K562 (cell line): Measurements from ENCODE around the gene COX20. TPM values are rescaled to one million over a fixed set of nuclear protein-coding genes. Genes with fewer than 3 reads are reported as not detected.

ENCODE experiments used
- ARID1B ChIP-seq: fragments of 450-650 bp; IDR thresholded peaks from 2 replicates; pipeline ENCODE4 v1.6.1; 2016; ENCODE audit warnings: antibody characterized with exemption, mild to moderate bottlenecking, inconsistent platforms
- ATF2 ChIP-seq: sonication (generic); formaldehyde crosslinking; IDR thresholded peaks from 2 replicates; pipeline ENCODE4 v1.8.1; 2022; ENCODE audit warnings: missing genetic modification reagents
- BRD9 ChIP-seq: fragments of 450-650 bp; IDR thresholded peaks from 2 replicates; pipeline ENCODE4 v1.6.1; 2018; ENCODE audit warnings: low read depth; ENCODE audit not compliant: partially characterized antibody
- BRF1 ChIP-seq: IDR thresholded peaks from 3 replicates; pipeline ENCODE4 v1.6.1; 2011; ENCODE audit warnings: borderline replicate concordance, mild to moderate bottlenecking; ENCODE audit not compliant: insufficient read length; ENCODE audit errors: extremely low read depth
- E4F1 ChIP-seq: fragments of 250-450 bp; sonication (Bioruptor Pico); IDR thresholded peaks from 2 replicates; pipeline ENCODE4 v1.5.0; 2021; ENCODE audit warnings: mild to moderate bottlenecking, borderline replicate concordance
- ID3 ChIP-seq, 2 experiments: fragments of 250-450 bp in 1 of 2; fragments of 450-650 bp in 1 of 2; sonication (Bioruptor Pico) in 1 of 2; IDR thresholded peaks; 2 replicates each; pipeline versions ENCODE4 v1.6.1 to v1.8.0; 2016 to 2021; ENCODE audit warnings: mild to moderate bottlenecking in 2 of 2, moderate library complexity in 2 of 2, missing compliant biosample characterization in 1 of 2, missing genetic modification characterization in 1 of 2
- ILF3 ChIP-seq: fragments of 450-650 bp; IDR thresholded peaks from 2 replicates; pipeline ENCODE4 v1.6.1; 2018; ENCODE audit warnings: antibody characterized with exemption, mild to moderate bottlenecking, moderate library complexity, borderline replicate concordance
- KDM5B ChIP-seq: fragments of 200-600 bp; sonication (generic); IDR thresholded peaks from 2 replicates; pipeline ENCODE4 v1.6.1; 2012; ENCODE audit warnings: low read depth, mild to moderate bottlenecking, moderate library complexity, low read length, control low read depth, inconsistent platforms; ENCODE audit not compliant: insufficient replicate concordance
- KLF10 ChIP-seq: fragments of 250-450 bp; sonication (Bioruptor Pico); IDR thresholded peaks from 2 replicates; pipeline ENCODE4 v1.6.1; 2021; ENCODE audit warnings: matching md5 sums
- NR1H2 ChIP-seq: sonication (generic); formaldehyde crosslinking; IDR thresholded peaks from 2 replicates; pipeline ENCODE4 v1.4.0; 2020; ENCODE audit warnings: mild to moderate bottlenecking, missing genetic modification reagents
- PTTG1 ChIP-seq: fragments of 450-650 bp; IDR thresholded peaks from 2 replicates; pipeline ENCODE4 v1.6.1; 2016; ENCODE audit warnings: low read depth, mild to moderate bottlenecking, missing genetic modification characterization, missing compliant biosample characterization
- RAD21 ChIP-seq, 2 experiments: fragments of 250-450 bp in 1 of 2; fragments of 450-650 bp in 1 of 2; sonication (Bioruptor Pico) in 1 of 2; formaldehyde crosslinking in 1 of 2; IDR thresholded peaks in 1 of 2; conservative IDR thresholded peaks in 1 of 2; 2 replicates each; pipeline versions ENCODE4 v1.4.0 to v1.8.0; 2020 to 2022; ENCODE audit warnings: mild to moderate bottlenecking in 2 of 2, moderate library complexity in 1 of 2
- UBTF ChIP-seq, 2 experiments: IDR thresholded peaks; 2 replicates each; pipeline ENCODE4 v1.6.1; 2012; ENCODE audit warnings: improper control_type of control experiment in 2 of 2, low read depth in 2 of 2, low read length in 2 of 2, borderline replicate concordance in 1 of 2
- ZBED1 ChIP-seq: IDR thresholded peaks from 2 replicates; pipeline ENCODE4 v1.6.1; 2014
- ZFP30 ChIP-seq: fragments of 250-450 bp; sonication (Bioruptor Pico); IDR thresholded peaks from 2 replicates; pipeline ENCODE4 v1.8.0; 2022; ENCODE audit warnings: moderate library complexity, mild to moderate bottlenecking, inconsistent platforms, borderline replicate concordance
- ZNF311 ChIP-seq: fragments of 250-450 bp; sonication (Bioruptor Pico); IDR thresholded peaks from 2 replicates; pipeline ENCODE4 v1.4.0; 2020; ENCODE audit warnings: mild to moderate bottlenecking, moderate library complexity
- ZNF830 ChIP-seq: fragments of 250-450 bp; sonication (Bioruptor Pico); IDR thresholded peaks from 2 replicates; pipeline ENCODE4 v1.5.0; 2021; ENCODE audit warnings: mild to moderate bottlenecking
- ZSCAN32 ChIP-seq: fragments of 450-650 bp; formaldehyde crosslinking; IDR thresholded peaks from 2 replicates; pipeline ENCODE4 v1.4.0; 2020; ENCODE audit warnings: mild to moderate bottlenecking, moderate library complexity
- polyA plus RNA-seq, 8 experiments: library from polyadenylated mRNA; depleted of rRNA in 4 of 8; stranded (reverse) in 5 of 8; unstranded in 3 of 8; fragments of >200 nt; fragmentation: Nextera tagmentation in 2 of 8; fragmentation: Illumina TruSeq in 1 of 8; extraction: Ambion mirVana in 2 of 8; extraction: Trizol in 1 of 8; gene quantifications; 2 replicates each; pipeline versions ENCODE4 v1.2.1 to v1.2.3, GENCODE V29; 2011 to 2014; ENCODE audit warnings: inconsistent platforms in 1 of 8, missing spikeins in 1 of 8
- total RNA-seq, 7 experiments: library from RNA; depleted of rRNA in 6 of 7; stranded (reverse); fragments of >200 nt in 6 of 7; fragmentation: Illumina TruSeq in 2 of 7; extraction: Trizol in 2 of 7; gene quantifications; 2 replicates each; pipeline versions ENCODE4 v1.2.1 to v1.2.3, GENCODE V29; 2011 to 2021; ENCODE audit warnings: low replicate concordance in 1 of 7
- TF ChIP-seq, protein P1 (sequence below): fragments of 450-650 bp; IDR thresholded peaks from 2 replicates; pipeline ENCODE4 v1.6.1; 2016; ENCODE audit warnings: borderline replicate concordance

The COX20 gene
- total and polyA plus RNA-seq, 9 of the 15 experiments (the other 6 are each of a cell fraction or from before 2014, with no cell fraction given) = 41.5 to 192 (median 84.3) TPM

- 0 out of 2 replicates have a peak, but pooled peaks have one; percentile 62 for TF ChIP-seq E4F1 (CRISPR knock-in tag)
- TF ChIP-seq UBTF (IDR thresholded peaks at IDR 0.05; ENCODE audit: borderline replicate concordance in 1 of 2, low read depth in 2 of 2, low read length in 2 of 2) = no peak; a peak in 1 of 4 replicates
- TF ChIP-seq BRF1 = no peak
- no peak for TF ChIP-seq ATF2
- TF ChIP-seq ZNF311 (CRISPR knock-in tag) = no peak
- TF ChIP-seq ID3 (CRISPR knock-in tag; IDR thresholded peaks at IDR 0.05) = no peak
- TF ChIP-seq ID3 (tag; IDR thresholded peaks at IDR 0.05) = 0 out of 2 replicates have a peak, but pooled peaks have one; percentile 9
- no peak for TF ChIP-seq NR1H2
- peak; percentile 52 for TF ChIP-seq BRD9
- TF ChIP-seq ARID1B = 0 out of 2 replicates have a peak, but pooled peaks have one; percentile 3
- 0 out of 2 replicates have a peak, but pooled peaks have one; percentile 0 for TF ChIP-seq ZSCAN32 (CRISPR knock-in tag)
- no peak for TF ChIP-seq KDM5B
- TF ChIP-seq ZBED1 = no peak
- TF ChIP-seq ILF3 = no peak
- TF ChIP-seq RAD21 (CRISPR knock-in tag; conservative IDR thresholded peaks at IDR 0.05 in 1 of 2, IDR thresholded peaks at IDR 0.05 in 1 of 2) = no peak
- no peak for TF ChIP-seq ZFP30 (CRISPR knock-in tag)
- TF ChIP-seq, protein P1, sequence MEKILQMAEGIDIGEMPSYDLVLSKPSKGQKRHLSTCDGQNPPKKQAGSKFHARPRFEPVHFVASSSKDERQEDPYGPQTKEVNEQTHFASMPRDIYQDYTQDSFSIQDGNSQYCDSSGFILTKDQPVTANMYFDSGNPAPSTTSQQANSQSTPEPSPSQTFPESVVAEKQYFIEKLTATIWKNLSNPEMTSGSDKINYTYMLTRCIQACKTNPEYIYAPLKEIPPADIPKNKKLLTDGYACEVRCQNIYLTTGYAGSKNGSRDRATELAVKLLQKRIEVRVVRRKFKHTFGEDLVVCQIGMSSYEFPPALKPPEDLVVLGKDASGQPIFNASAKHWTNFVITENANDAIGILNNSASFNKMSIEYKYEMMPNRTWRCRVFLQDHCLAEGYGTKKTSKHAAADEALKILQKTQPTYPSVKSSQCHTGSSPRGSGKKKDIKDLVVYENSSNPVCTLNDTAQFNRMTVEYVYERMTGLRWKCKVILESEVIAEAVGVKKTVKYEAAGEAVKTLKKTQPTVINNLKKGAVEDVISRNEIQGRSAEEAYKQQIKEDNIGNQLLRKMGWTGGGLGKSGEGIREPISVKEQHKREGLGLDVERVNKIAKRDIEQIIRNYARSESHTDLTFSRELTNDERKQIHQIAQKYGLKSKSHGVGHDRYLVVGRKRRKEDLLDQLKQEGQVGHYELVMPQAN = peak; percentile 45; the same call in 1 of the 2 replicates
- no peak for TF ChIP-seq PTTG1 (tag)
- TF ChIP-seq KLF10 = 0 out of 2 replicates have a peak, but pooled peaks have one; percentile 23
- no peak for TF ChIP-seq ZNF830
Measured at GRCh38 chr1:244865028-244865371, 29.5 kb downstream of the COX20 start (continued).
